Panc1 (cell line): ENCODE measurements around the gene RNF11. TPM values are rescaled to one million over a fixed set of nuclear protein-coding genes. Genes with fewer than 3 reads are reported as not detected.

Source experiments
- ATAC-seq: fragments of 200-7000 bp; cut with Tn5 transposase; 2 replicates; pipeline ENCODE4 v1.9.1; 2020; ENCODE audit warnings: mild to moderate bottlenecking, moderate library complexity
- BruUV-seq: library from RNA; stranded (reverse); fragments of 400-500 nt; replicated peaks from 2 replicates; lab custom pipeline; 2021; lab: Mats Ljungman, UMichigan
- CTCF ChIA-PET: fragments of 300-600 bp; sonication (Branson Sonifier 250); formaldehyde crosslinking; loops from one replicate; lab custom pipeline; 2022; ENCODE audit warnings: antibody characterized with exemption; lab: Charles Lee
- POLR2A ChIA-PET: fragments of 300-600 bp; sonication (Branson Sonifier 250); formaldehyde crosslinking; loops from one replicate; lab custom pipeline; 2022; ENCODE audit warnings: antibody characterized with exemption; lab: Charles Lee
- DNase-seq: peaks from one replicate; pipeline ENCODE4 v3.0.0-alpha.2; 2010; ENCODE audit warnings: low read depth, low spot score
- H3K27ac ChIP-seq: 2 replicates; pipeline ENCODE4 v1.5.1; 2011; ENCODE audit warnings: mild to moderate bottlenecking, low read length, inconsistent platforms
- H3K27me3 ChIP-seq: fragments of 200-500 bp; sonication (Bioruptor generic); 2 replicates; pipeline ENCODE4 v1.6.0; 2014; ENCODE audit warnings: low read length, inconsistent platforms; ENCODE audit not compliant: control insufficient read depth, insufficient read depth
- H3K36me3 ChIP-seq: fragments of 200-500 bp; sonication (Bioruptor generic); 2 replicates; pipeline ENCODE4 v1.5.1; 2014; ENCODE audit warnings: inconsistent platforms, mild to moderate bottlenecking, low read length, moderate library complexity; ENCODE audit not compliant: control insufficient read depth, insufficient read depth
- H3K4me1 ChIP-seq: 2 replicates; pipeline ENCODE4 v1.5.1; 2011; ENCODE audit warnings: inconsistent platforms, mild to moderate bottlenecking, low read length, moderate library complexity; ENCODE audit not compliant: control insufficient read depth, insufficient read depth
- H3K4me3 ChIP-seq, 2 experiments: 2 replicates each; pipeline ENCODE4 v1.5.1; 2011 to 2012; ENCODE audit warnings: low read depth in 2 of 2, low read length in 2 of 2, mild to moderate bottlenecking in 2 of 2, inconsistent platforms in 1 of 2, moderate library complexity in 1 of 2
- H3K9me3 ChIP-seq: fragments of 200-500 bp; sonication (Bioruptor generic); 2 replicates; pipeline ENCODE4 v1.5.1; 2014; ENCODE audit warnings: low read depth, mild to moderate bottlenecking, inconsistent platforms, low read length, moderate library complexity; ENCODE audit not compliant: control insufficient read depth, insufficient read depth
- CTCF ChIP-seq: fragments of 450-650 bp; IDR thresholded peaks from 2 replicates; pipeline ENCODE4 v1.5.1; 2017; ENCODE audit warnings: mild to moderate bottlenecking
- POLR2AphosphoS5 ChIP-seq: IDR thresholded peaks from 2 replicates; pipeline ENCODE4 v1.6.1; 2012; ENCODE audit warnings: mild to moderate bottlenecking, low read depth, low read length, moderate library complexity
- SIN3A ChIP-seq: IDR thresholded peaks from 2 replicates; pipeline ENCODE4 v1.6.1; 2012; ENCODE audit warnings: low read depth, mild to moderate bottlenecking, low read length, moderate library complexity, borderline replicate concordance; ENCODE audit not compliant: insufficient read depth
- TCF7L2 ChIP-seq: IDR thresholded peaks from 2 replicates; pipeline ENCODE4 v1.6.1; 2011; ENCODE audit warnings: mild to moderate bottlenecking, low read depth, low read length, inconsistent platforms
- in situ Hi-C: cut with HindIII; loops from 2 replicates; pipeline ENCODE4 v1.10.0; 2016; ENCODE audit warnings: low sequenced_read_pairs, low pct_unique_long_range_greater_than_20kb
- intact Hi-C: fragments of 100-400 bp; cut with micrococcal nuclease; formaldehyde crosslinking; loops from one replicate; pipeline ENCODE4 v1.10.0; 2022; ENCODE audit not compliant: unreplicated experiment
- total RNA-seq: library from RNA; stranded (reverse); gene quantifications from one replicate; pipeline ENCODE4 v1.2.1, GENCODE V29; 2021; ENCODE audit not compliant: unreplicated experiment
- TF ChIP-seq, protein P1 (sequence below), 2 experiments: IDR thresholded peaks; 2 replicates each; pipeline ENCODE4 v1.6.1; 2011 to 2012; ENCODE audit warnings: low read depth in 2 of 2, control low read depth in 1 of 2, low read length in 1 of 2, mild to moderate bottlenecking in 1 of 2, moderate library complexity in 1 of 2; ENCODE audit not compliant: insufficient read depth in 1 of 2

The RNF11 gene
- total RNA-seq, 1 experiment from 2014 or later: 86.0 TPM

GRCh38 chr1:51316113-51316845 lies 80.2 kb downstream of the RNF11 start:
- ChIA-PET CTCF (no interaction called here), POLR2A (no interaction called here)
- H3K4me3 ChIP-seq: no peak overlapping the region
- in situ Hi-C loops (no loop called here), intact Hi-C loops (no loop called here)
- H3K27ac ChIP-seq: no peak overlapping the region
- H3K27me3 ChIP-seq: no peaks in the 10 kb centered on the region
- H3K36me3 ChIP-seq: no peaks in the 10 kb centered on the region
- DNase-seq: no peak
- no peaks in the 10 kb centered on the region for H3K9me3 ChIP-seq
- no TSS peak for BruUV-seq
- peaks cover 10% of the 10 kb centered on the region for H3K4me1 ChIP-seq
- ATAC-seq: no peak
- no peak for TF ChIP-seq POLR2AphosphoS5
- TF ChIP-seq, protein P1, sequence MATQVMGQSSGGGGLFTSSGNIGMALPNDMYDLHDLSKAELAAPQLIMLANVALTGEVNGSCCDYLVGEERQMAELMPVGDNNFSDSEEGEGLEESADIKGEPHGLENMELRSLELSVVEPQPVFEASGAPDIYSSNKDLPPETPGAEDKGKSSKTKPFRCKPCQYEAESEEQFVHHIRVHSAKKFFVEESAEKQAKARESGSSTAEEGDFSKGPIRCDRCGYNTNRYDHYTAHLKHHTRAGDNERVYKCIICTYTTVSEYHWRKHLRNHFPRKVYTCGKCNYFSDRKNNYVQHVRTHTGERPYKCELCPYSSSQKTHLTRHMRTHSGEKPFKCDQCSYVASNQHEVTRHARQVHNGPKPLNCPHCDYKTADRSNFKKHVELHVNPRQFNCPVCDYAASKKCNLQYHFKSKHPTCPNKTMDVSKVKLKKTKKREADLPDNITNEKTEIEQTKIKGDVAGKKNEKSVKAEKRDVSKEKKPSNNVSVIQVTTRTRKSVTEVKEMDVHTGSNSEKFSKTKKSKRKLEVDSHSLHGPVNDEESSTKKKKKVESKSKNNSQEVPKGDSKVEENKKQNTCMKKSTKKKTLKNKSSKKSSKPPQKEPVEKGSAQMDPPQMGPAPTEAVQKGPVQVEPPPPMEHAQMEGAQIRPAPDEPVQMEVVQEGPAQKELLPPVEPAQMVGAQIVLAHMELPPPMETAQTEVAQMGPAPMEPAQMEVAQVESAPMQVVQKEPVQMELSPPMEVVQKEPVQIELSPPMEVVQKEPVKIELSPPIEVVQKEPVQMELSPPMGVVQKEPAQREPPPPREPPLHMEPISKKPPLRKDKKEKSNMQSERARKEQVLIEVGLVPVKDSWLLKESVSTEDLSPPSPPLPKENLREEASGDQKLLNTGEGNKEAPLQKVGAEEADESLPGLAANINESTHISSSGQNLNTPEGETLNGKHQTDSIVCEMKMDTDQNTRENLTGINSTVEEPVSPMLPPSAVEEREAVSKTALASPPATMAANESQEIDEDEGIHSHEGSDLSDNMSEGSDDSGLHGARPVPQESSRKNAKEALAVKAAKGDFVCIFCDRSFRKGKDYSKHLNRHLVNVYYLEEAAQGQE (IDR thresholded peaks at IDR 0.05; ENCODE audit: insufficient read depth in 1 of 2, low read depth in 2 of 2, low read length in 1 of 2): no peak

- no peak overlapping the region for H3K4me3 ChIP-seq
- ChIA-PET CTCF (no interaction called here), POLR2A (no interaction called here)
- H3K27ac ChIP-seq: no peak overlapping the region
- no peaks in the 10 kb centered on the region for H3K27me3 ChIP-seq
- TF ChIP-seq TCF7L2 (no peak), SIN3A (no peak), POLR2AphosphoS5 (no peak), CTCF (no peak)
- TF ChIP-seq, protein P1 (IDR thresholded peaks at IDR 0.05; ENCODE audit: insufficient read depth in 1 of 2, low read depth in 2 of 2, low read length in 1 of 2): no peak
- peaks cover 10% of the 10 kb centered on the region for H3K4me1 ChIP-seq
- DNase-seq (no peak), ATAC-seq (no peak)
- no peaks in the 10 kb centered on the region for H3K9me3 ChIP-seq
- no TSS peak for BruUV-seq
- intact Hi-C loops (no loop called here), in situ Hi-C loops (no loop called here)
- no peaks in the 10 kb centered on the region for H3K36me3 ChIP-seq
These were observed 80.7 kb downstream of the RNF11 start for GRCh38 chr1:51316846-51317120.
